Hepatocyte (in vitro differentiated cells): ENCODE results near the gene MTAP. TPM values are rescaled to one million over a fixed set of nuclear protein-coding genes. Genes with fewer than 3 reads are reported as not detected.
"Not testable (repeated sequence)": the region's sequence is repeated elsewhere in the genome, so short reads cannot be mapped to it uniquely, and the experiment has no call there.

ENCODE experiments used
- DNase-seq: peaks from one replicate; pipeline ENCODE4 v3.0.0-alpha.2; 2016; ENCODE audit warnings: low spot score
- H2AFZ ChIP-seq: fragments of 200-600 bp; sonication (generic); 2 replicates; pipeline ENCODE4 v1.6.0; 2016; ENCODE audit warnings: antibody characterized with exemption, mild to moderate bottlenecking
- H3K27ac ChIP-seq: fragments of 200-600 bp; sonication (generic); 2 replicates; pipeline ENCODE4 v1.5.1; 2016; ENCODE audit warnings: mild to moderate bottlenecking
- H3K27me3 ChIP-seq: fragments of 200-600 bp; sonication (generic); 2 replicates; pipeline ENCODE4 v1.6.1; 2016
- H3K36me3 ChIP-seq: fragments of 200-600 bp; sonication (generic); replicated peaks from 2 replicates; pipeline ENCODE4 v1.5.1; 2016; ENCODE audit warnings: low read depth; ENCODE audit not compliant: insufficient read depth
- H3K4me1 ChIP-seq: fragments of 200-600 bp; sonication (generic); 2 replicates; pipeline ENCODE4 v1.5.1; 2016; ENCODE audit warnings: mild to moderate bottlenecking, moderate library complexity; ENCODE audit not compliant: insufficient read depth
- H3K4me2 ChIP-seq: fragments of 200-600 bp; sonication (generic); 2 replicates; pipeline ENCODE4 v1.6.0; 2016
- H3K4me3 ChIP-seq: fragments of 200-600 bp; sonication (generic); 2 replicates; pipeline ENCODE4 v1.5.1; 2016; ENCODE audit warnings: mild to moderate bottlenecking
- H3K79me2 ChIP-seq: fragments of 200-600 bp; sonication (generic); 2 replicates; pipeline ENCODE4 v1.6.0; 2017; ENCODE audit warnings: mild to moderate bottlenecking
- H3K9me2 ChIP-seq: fragments of 200-600 bp; sonication (generic); replicated peaks from 2 replicates; pipeline ENCODE4 v1.6.0; 2017; ENCODE audit warnings: mild to moderate bottlenecking; ENCODE audit not compliant: insufficient read depth
- H3K9me3 ChIP-seq: fragments of 200-600 bp; sonication (generic); 2 replicates; pipeline ENCODE4 v1.5.1; 2016; ENCODE audit warnings: low read depth, mild to moderate bottlenecking
- H4K20me1 ChIP-seq: fragments of 200-600 bp; sonication (generic); 2 replicates; pipeline ENCODE4 v1.6.0; 2016; ENCODE audit warnings: mild to moderate bottlenecking; ENCODE audit not compliant: insufficient read depth, poor library complexity, severe bottlenecking
- EZH2 ChIP-seq: fragments of 200-600 bp; sonication (generic); IDR thresholded peaks from 2 replicates; pipeline ENCODE4 v1.6.1; 2016; ENCODE audit warnings: antibody characterized with exemption, mild to moderate bottlenecking, borderline replicate concordance
- EZH2phosphoT487 ChIP-seq: fragments of 200-600 bp; sonication (generic); IDR thresholded peaks from one replicate; pipeline ENCODE4 v1.6.1; 2018; ENCODE audit warnings: antibody characterized with exemption, mild to moderate bottlenecking, low read depth, moderate library complexity; ENCODE audit not compliant: unreplicated experiment, severe bottlenecking
- WGBS: methylation state at CpG from one replicate; pipeline ENCODE4 v1.1.6; 2016; ENCODE audit warnings: low lambda C conversion rate; ENCODE audit errors: missing lambda C conversion rate; 5-methylcytosine and 5-hydroxymethylcytosine counted together
- polyA plus RNA-seq: library from polyadenylated mRNA; unstranded; fragments of >200 nt; fragmentation: Nextera tagmentation; extraction: Ambion mirVana; gene quantifications from 2 replicates; pipeline ENCODE4 v1.2.1, GENCODE V29; 2016
- total RNA-seq: library from RNA; depleted of rRNA; stranded (reverse); fragments of >200 nt; gene quantifications from 2 replicates; pipeline ENCODE4 v1.2.3, GENCODE V29; 2014
- TF ChIP-seq, protein P1 (sequence below): fragments of 200-600 bp; sonication (generic); IDR thresholded peaks from 2 replicates; pipeline ENCODE4 v1.5.1; 2016; ENCODE audit warnings: antibody characterized with exemption, mild to moderate bottlenecking; ENCODE audit not compliant: poor library complexity

The MTAP gene
- total and polyA plus RNA-seq, 2 experiments from 2014 or later = 21.2 to 38.8 TPM

DNA sequence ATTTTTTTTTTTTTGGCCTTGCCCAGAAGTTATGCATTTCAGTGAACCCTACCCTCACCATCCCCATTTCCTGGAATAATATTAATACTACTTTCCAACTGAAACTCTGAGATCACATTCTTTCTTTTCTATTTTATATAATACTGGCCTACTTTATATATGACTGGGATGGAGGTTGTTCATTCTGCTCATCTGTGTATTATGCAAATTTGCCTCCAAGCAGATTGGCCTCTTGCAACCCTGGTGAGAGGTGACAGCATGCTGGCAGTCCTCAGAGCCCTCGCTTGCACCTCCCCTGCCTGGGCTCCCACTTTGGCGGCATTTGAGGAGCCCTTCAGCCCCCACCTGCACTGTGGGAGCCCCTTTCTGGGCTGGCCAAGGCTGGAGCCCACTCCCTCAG, 156.4 kb downstream of the MTAP start:
- Histone ChIP-seq H3K4me1 (no peaks in the 10 kb centered on the region), H4K20me1 (no peaks in the 10 kb centered on the region), H3K27ac (no peak overlapping the region), H3K4me2 (no peak overlapping the region), H2AFZ (no peak overlapping the region), H3K9me2 (no peaks in the 10 kb centered on the region), H3K36me3 (no peaks in the 10 kb centered on the region), H3K27me3 (peaks cover 31% of the 10 kb centered on the region), H3K79me2 (no peaks in the 10 kb centered on the region), H3K4me3 (no peak overlapping the region), H3K9me3 (no peaks in the 10 kb centered on the region)
- DNase-seq = no peak
- no peak for TF ChIP-seq EZH2phosphoT487
- TF ChIP-seq, protein P1, sequence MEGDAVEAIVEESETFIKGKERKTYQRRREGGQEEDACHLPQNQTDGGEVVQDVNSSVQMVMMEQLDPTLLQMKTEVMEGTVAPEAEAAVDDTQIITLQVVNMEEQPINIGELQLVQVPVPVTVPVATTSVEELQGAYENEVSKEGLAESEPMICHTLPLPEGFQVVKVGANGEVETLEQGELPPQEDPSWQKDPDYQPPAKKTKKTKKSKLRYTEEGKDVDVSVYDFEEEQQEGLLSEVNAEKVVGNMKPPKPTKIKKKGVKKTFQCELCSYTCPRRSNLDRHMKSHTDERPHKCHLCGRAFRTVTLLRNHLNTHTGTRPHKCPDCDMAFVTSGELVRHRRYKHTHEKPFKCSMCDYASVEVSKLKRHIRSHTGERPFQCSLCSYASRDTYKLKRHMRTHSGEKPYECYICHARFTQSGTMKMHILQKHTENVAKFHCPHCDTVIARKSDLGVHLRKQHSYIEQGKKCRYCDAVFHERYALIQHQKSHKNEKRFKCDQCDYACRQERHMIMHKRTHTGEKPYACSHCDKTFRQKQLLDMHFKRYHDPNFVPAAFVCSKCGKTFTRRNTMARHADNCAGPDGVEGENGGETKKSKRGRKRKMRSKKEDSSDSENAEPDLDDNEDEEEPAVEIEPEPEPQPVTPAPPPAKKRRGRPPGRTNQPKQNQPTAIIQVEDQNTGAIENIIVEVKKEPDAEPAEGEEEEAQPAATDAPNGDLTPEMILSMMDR = no peak
- no peak for TF ChIP-seq EZH2
- 84% methylated on average over 2 of the region's 2 CpGs for WGBS

DNA sequence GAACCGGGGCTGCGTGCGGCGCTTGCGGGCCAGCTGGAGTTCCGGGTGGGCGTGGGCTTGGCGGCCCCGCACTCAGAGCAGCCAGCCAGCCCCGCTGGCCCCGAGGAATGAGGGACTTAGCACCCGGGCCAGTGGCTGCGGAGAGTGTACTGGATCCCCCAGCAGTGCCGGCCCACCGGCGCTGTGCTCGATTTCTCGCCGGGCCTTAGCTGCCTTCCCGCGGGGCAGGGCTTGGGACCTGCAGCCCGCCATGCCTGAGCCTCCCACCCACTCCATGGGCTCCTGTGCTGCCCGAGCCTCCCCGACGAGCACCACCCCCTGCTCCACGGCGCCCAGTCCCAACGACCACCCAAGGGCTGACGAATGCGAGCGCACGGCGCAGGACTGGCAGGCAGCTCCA, 156.8 kb downstream of the MTAP start:
- H3K9me2 ChIP-seq, H2AFZ ChIP-seq, H3K9me3 ChIP-seq, H3K27ac ChIP-seq, H4K20me1 ChIP-seq, DNase-seq, H3K4me1 ChIP-seq, H3K36me3 ChIP-seq, H3K79me2 ChIP-seq, H3K4me2 ChIP-seq, H3K4me3 ChIP-seq: not testable (repeated sequence)
- 94% methylated on average over 22 of the region's 33 CpGs for WGBS
- H3K27me3 ChIP-seq = peaks cover 35% of the 10 kb centered on the region

DNA sequence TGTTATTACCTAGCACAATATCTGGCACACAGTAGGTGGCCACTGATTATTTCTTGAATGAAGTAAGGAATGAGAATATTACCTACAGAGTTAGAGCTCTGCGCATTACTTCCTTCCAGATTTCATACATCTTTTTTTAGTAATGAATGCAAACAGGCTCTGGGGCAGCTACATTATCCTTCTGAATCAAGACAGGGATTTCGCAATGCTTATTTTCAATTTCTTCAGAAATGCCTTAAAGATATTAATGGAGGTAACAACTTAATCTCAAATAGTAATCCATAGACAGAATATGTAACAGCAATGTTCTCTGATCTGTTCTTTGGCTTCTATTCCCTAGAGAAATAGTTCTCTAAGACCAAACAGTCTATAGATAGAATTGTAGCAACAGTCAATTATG, 159.1 kb downstream of the MTAP start:
- DNase-seq = no peak
- H3K4me3 ChIP-seq = no peak overlapping the region
- H3K9me2 ChIP-seq = no peaks in the 10 kb centered on the region
- H3K27me3 ChIP-seq = peaks cover 52% of the 10 kb centered on the region
- 97% methylated on average over 2 of the region's 2 CpGs for WGBS
- H3K9me3 ChIP-seq = no peaks in the 10 kb centered on the region
- no peak for TF ChIP-seq EZH2
- TF ChIP-seq, protein P1 = no peak
- no peak for TF ChIP-seq EZH2phosphoT487
- H3K79me2 ChIP-seq = no peaks in the 10 kb centered on the region
- H2AFZ ChIP-seq = no peak overlapping the region
- no peak overlapping the region for H3K27ac ChIP-seq
- H4K20me1 ChIP-seq = no peaks in the 10 kb centered on the region
- H3K4me2 ChIP-seq = no peak overlapping the region
- H3K4me1 ChIP-seq = peaks cover 11% of the 10 kb centered on the region
- H3K36me3 ChIP-seq = no peaks in the 10 kb centered on the region

DNA sequence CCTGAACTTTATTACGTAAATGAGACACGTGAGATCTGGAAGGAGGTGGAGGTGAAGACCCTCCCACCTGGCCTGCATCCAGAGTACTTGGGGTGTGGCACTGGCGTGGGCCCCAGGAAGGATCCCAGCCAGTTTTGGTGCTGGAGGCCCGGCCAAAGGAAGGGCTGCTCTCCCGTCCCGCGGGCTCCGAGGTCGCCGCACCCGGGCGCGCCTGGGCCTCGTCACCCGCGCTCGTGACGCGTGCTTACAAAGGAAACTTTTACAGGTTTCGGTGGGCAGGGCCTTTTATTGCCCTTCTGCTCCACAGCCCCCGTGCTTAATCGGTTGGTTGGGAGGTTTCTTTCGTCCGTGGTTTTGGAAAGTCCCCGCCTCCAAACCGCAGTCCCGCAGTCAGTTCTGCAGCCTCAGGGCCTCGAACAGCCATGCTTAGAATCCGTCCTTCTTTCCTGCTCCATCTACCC, 162.5 kb downstream of the MTAP start:
- Histone ChIP-seq H3K36me3 (no peaks in the 10 kb centered on the region), H3K4me3 (peak overlapping the region; percentile 8), H2AFZ (peak overlapping the region; percentile 81), H3K27me3 (peaks cover 86% of the 10 kb centered on the region), H3K9me2 (peaks cover 3% of the 10 kb centered on the region), H3K9me3 (no peaks in the 10 kb centered on the region), H3K79me2 (no peaks in the 10 kb centered on the region), H4K20me1 (no peaks in the 10 kb centered on the region), H3K4me2 (peak overlapping the region; percentile 95), H3K4me1 (peaks cover 11% of the 10 kb centered on the region), H3K27ac (no peak overlapping the region)
- TF ChIP-seq, protein P1 = no peak
- no peak for TF ChIP-seq EZH2phosphoT487
- no peak for TF ChIP-seq EZH2
- WGBS = 2% methylated on average over 28 of the region's 29 CpGs
- DNase-seq = peak; percentile 54
